Spleen (tissue), 7 donors: ENCODE results near the gene NMNAT3.

Source experiments
- POLR2A ChIP-seq, 3 donors: fragments of 450-650 bp; IDR thresholded peaks; one replicate each; pipeline ENCODE4 v1.5.1; 2017; ENCODE audit warnings: antibody characterized with exemption in 3 of 3, mild to moderate bottlenecking in 1 of 3
- POLR2AphosphoS5 ChIP-seq, 3 donors: sonication (generic); formaldehyde crosslinking; IDR thresholded peaks; one replicate each; pipeline ENCODE4 v1.5.1; 2017; ENCODE audit warnings: antibody characterized with exemption in 3 of 3
- TF ChIP-seq, protein P1 (sequence below), 11 experiments: fragments of 200-600 bp in 7 of 11; fragments of 450-650 bp in 4 of 11; sonication (generic) in 4 of 11; IDR thresholded peaks in 8 of 11; conservative IDR thresholded peaks in 3 of 11; 1 replicate in 7 of 11; 2 replicates in 4 of 11; pipeline versions ENCODE4 v1.4.0 to v1.8.0; 2016 to 2021; ENCODE audit warnings: antibody characterized with exemption in 11 of 11, inconsistent platforms in 4 of 11, mild to moderate bottlenecking in 1 of 11
- donor health status: DM: no; HTN: no; CAD: no; lungs with moderate emphysema.
- donor health status: DM: no; HTN: no; CAD: no.
- donor health status: DM: no; HTN: no; CAD: no.

DNA sequence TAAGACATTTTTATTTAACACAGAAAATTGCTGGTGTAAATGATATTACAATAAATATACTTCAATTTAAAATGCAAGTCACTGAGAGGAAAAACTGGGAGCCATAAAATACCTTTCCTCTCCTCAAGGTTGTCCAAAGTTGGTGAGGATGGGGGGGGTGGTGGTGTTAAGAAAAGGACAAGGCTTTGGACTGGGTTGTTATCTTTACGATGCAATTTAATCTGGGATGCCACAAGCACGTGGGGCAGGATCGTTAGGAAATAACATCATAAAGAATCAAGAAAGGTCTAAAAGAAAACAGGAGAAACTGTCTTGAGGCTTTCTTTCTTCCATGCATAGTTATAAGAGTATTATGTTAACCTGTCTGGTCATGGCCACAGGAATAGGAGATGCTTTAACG, 66.9 kb downstream of the NMNAT3 start:
- TF ChIP-seq, protein P1, sequence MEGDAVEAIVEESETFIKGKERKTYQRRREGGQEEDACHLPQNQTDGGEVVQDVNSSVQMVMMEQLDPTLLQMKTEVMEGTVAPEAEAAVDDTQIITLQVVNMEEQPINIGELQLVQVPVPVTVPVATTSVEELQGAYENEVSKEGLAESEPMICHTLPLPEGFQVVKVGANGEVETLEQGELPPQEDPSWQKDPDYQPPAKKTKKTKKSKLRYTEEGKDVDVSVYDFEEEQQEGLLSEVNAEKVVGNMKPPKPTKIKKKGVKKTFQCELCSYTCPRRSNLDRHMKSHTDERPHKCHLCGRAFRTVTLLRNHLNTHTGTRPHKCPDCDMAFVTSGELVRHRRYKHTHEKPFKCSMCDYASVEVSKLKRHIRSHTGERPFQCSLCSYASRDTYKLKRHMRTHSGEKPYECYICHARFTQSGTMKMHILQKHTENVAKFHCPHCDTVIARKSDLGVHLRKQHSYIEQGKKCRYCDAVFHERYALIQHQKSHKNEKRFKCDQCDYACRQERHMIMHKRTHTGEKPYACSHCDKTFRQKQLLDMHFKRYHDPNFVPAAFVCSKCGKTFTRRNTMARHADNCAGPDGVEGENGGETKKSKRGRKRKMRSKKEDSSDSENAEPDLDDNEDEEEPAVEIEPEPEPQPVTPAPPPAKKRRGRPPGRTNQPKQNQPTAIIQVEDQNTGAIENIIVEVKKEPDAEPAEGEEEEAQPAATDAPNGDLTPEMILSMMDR (IDR thresholded peaks at IDR 0.05 in 8 of 11, conservative IDR thresholded peaks at IDR 0.05 in 3 of 11), result no peak
- no peak for TF ChIP-seq POLR2A (IDR thresholded peaks at IDR 0.05)
- no peak for TF ChIP-seq POLR2AphosphoS5 (IDR thresholded peaks at IDR 0.05)
